GM23248 (cell line): Measurements from ENCODE around the gene C6orf15. TPM values are rescaled to one million over a fixed set of nuclear protein-coding genes. Genes with fewer than 3 reads are reported as not detected.

Experiments
- DNase-seq: peaks from one replicate; pipeline ENCODE4 v3.0.0-alpha.2; 2015
- H2AFZ ChIP-seq: fragments of 200-600 bp; sonication (generic); 2 replicates; pipeline ENCODE4 v1.6.1; 2016; ENCODE audit warnings: antibody characterized with exemption
- H3F3A ChIP-seq: fragments of 200-600 bp; sonication (generic); 2 replicates; pipeline ENCODE4 v1.6.1; 2016; ENCODE audit warnings: mild to moderate bottlenecking, antibody characterized with exemption, mixed run types; ENCODE audit not compliant: insufficient read depth
- H3K27ac ChIP-seq: fragments of 200-600 bp; sonication (generic); 2 replicates; pipeline ENCODE4 v1.5.1; 2016; ENCODE audit warnings: mild to moderate bottlenecking
- H3K27me3 ChIP-seq: fragments of 200-600 bp; sonication (generic); replicated peaks from 2 replicates; pipeline ENCODE4 v1.6.1; 2016; ENCODE audit warnings: mild to moderate bottlenecking; ENCODE audit not compliant: insufficient read depth
- H3K36me3 ChIP-seq: fragments of 200-600 bp; sonication (generic); 2 replicates; pipeline ENCODE4 v1.6.1; 2016; ENCODE audit warnings: low read depth, mild to moderate bottlenecking
- H3K4me1 ChIP-seq: fragments of 200-600 bp; sonication (generic); 2 replicates; pipeline ENCODE4 v1.6.1; 2016; ENCODE audit warnings: mild to moderate bottlenecking; ENCODE audit not compliant: insufficient read depth
- H3K4me2 ChIP-seq: fragments of 200-600 bp; sonication (generic); one replicate; pipeline ENCODE4 v1.6.1; 2016; ENCODE audit warnings: mild to moderate bottlenecking; ENCODE audit not compliant: unreplicated experiment
- H3K4me3 ChIP-seq: fragments of 200-600 bp; sonication (generic); 2 replicates; pipeline ENCODE4 v1.5.1; 2016; ENCODE audit warnings: mild to moderate bottlenecking
- H3K79me2 ChIP-seq: fragments of 200-600 bp; sonication (generic); 2 replicates; pipeline ENCODE4 v1.6.1; 2016; ENCODE audit warnings: mild to moderate bottlenecking; ENCODE audit not compliant: insufficient read depth
- H3K9ac ChIP-seq: fragments of 200-600 bp; sonication (generic); 2 replicates; pipeline ENCODE4 v1.6.1; 2016; ENCODE audit warnings: mild to moderate bottlenecking
- H3K9me2 ChIP-seq: fragments of 200-600 bp; sonication (generic); 2 replicates; pipeline ENCODE4 v1.6.1; 2016; ENCODE audit warnings: mixed run types, mild to moderate bottlenecking, moderate library complexity; ENCODE audit not compliant: insufficient read depth
- H3K9me3 ChIP-seq: fragments of 200-600 bp; sonication (generic); one replicate; pipeline ENCODE4 v1.6.1; 2017; ENCODE audit warnings: low read depth
- H4K20me1 ChIP-seq: fragments of 200-600 bp; sonication (generic); 2 replicates; pipeline ENCODE4 v1.6.0; 2016; ENCODE audit not compliant: insufficient read depth
- EZH2 ChIP-seq: fragments of 200-600 bp; sonication (generic); IDR thresholded peaks from 2 replicates; pipeline ENCODE4 v1.6.1; 2018; ENCODE audit warnings: antibody characterized with exemption, mild to moderate bottlenecking; ENCODE audit not compliant: insufficient read depth, poor library complexity, severe bottlenecking
- EZH2phosphoT487 ChIP-seq: fragments of 200-600 bp; sonication (generic); IDR thresholded peaks from 2 replicates; pipeline ENCODE4 v1.6.1; 2018; ENCODE audit warnings: antibody characterized with exemption, moderate library complexity, mild to moderate bottlenecking, low read depth; ENCODE audit not compliant: insufficient read depth
- WGBS, 2 experiments: methylation state at CpG; one replicate each; pipeline ENCODE4 v1.1.6; 2015 to 2017; ENCODE audit warnings: low lambda C conversion rate in 2 of 2, low coverage in 1 of 2; ENCODE audit errors: missing lambda C conversion rate in 2 of 2; 5-methylcytosine and 5-hydroxymethylcytosine counted together
- in situ Hi-C: fragments of 300-500 bp; cut with MboI; formaldehyde crosslinking; loops from 2 replicates; pipeline ENCODE4 v1.15.0; 2020
- polyA plus RNA-seq: library from polyadenylated mRNA; unstranded; fragments of >200 nt; fragmentation: Nextera tagmentation; extraction: Ambion mirVana; gene quantifications from 2 replicates; pipeline ENCODE4 v1.2.1, GENCODE V29; 2016
- total RNA-seq: library from RNA; depleted of rRNA; stranded (reverse); fragments of >200 nt; shearing (Covaris generic); gene quantifications from 2 replicates; pipeline ENCODE4 v1.2.3, GENCODE V29; 2014

The C6orf15 gene
- total and polyA plus RNA-seq, 2 experiments from 2014 or later = not detected

DNA sequence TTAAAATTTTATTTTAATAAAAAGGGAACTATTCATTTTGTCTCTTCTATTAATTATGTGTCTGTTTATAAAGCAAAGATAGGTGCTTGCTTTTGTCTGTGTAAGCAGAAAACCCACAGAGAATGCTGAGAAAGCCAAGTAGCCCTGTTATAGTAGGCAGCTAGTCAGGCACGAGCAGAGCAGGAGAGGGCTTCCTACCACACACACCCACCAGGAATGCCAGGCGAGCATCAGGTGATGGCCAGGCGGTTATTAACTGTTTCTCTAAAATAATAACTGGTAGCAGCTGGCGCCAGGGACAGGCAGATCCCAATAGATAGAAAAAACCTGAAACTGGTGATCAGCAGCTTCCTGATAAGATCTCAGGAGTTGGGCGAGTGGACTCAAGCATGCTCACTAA, 15.7 kb downstream of the C6orf15 start:
- no peak for DNase-seq
- Histone ChIP-seq H3K79me2 (no peaks in the 10 kb centered on the region), H3K9me3 (no peaks in the 10 kb centered on the region), H3K27me3 (no peaks in the 10 kb centered on the region), H3K9ac (no peak overlapping the region), H3F3A (no peaks in the 10 kb centered on the region), H4K20me1 (no peaks in the 10 kb centered on the region), H3K27ac (no peak overlapping the region), H3K4me2 (no peak overlapping the region), H3K36me3 (no peaks in the 10 kb centered on the region), H2AFZ (no peak overlapping the region), H3K4me3 (no peak overlapping the region), H3K9me2 (no peaks in the 10 kb centered on the region), H3K4me1 (peaks cover 4% of the 10 kb centered on the region; the same call in 1 of the 2 replicates)
- in situ Hi-C loops = loop anchor here (25.0 kb wide), 1 partner anchor 359 kb away; the partner anchor contains the start of genes FLOT1 and IER3
- TF ChIP-seq EZH2phosphoT487 (no peak), EZH2 (no peak)
- 72 to 81% methylated on average over 5 of the region's 5 CpGs for WGBS, 2 experiments

DNA sequence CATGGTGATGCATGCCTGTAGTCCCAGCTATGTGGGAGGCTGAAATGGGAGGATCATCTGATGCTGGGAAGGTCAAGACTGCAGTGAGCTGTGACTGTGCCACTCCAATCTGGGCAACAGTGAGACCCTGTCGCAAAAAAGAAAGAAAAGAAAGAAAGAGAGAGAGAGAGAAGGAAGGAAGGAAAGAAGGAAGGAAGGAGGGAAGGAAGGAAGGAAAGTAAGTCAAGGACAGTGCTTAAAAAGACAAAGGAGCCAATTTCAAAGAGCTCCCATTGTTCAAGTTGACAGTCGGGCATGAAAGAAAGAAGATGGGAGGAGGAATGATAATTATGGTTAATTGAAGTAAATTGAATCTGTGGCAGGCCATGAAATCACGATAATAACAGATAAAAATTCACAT, 16.2 kb downstream of the C6orf15 start:
- Histone ChIP-seq H3F3A (no peaks in the 10 kb centered on the region), H3K9me3 (no peaks in the 10 kb centered on the region), H3K9ac (no peak overlapping the region), H3K9me2 (no peaks in the 10 kb centered on the region), H2AFZ (no peak overlapping the region), H3K4me2 (no peak overlapping the region), H4K20me1 (no peaks in the 10 kb centered on the region), H3K79me2 (no peaks in the 10 kb centered on the region), H3K36me3 (no peaks in the 10 kb centered on the region), H3K4me3 (no peak overlapping the region), H3K27ac (no peak overlapping the region), H3K27me3 (no peaks in the 10 kb centered on the region), H3K4me1 (peaks cover 4% of the 10 kb centered on the region; the same call in 1 of the 2 replicates)
- WGBS, 2 experiments = 86 to 87% methylated on average over 3 of the region's 3 CpGs
- TF ChIP-seq EZH2 (no peak), EZH2phosphoT487 (no peak)
- in situ Hi-C loops = loop anchor here (25.0 kb wide), 1 partner anchor 359 kb away; the partner anchor contains the start of genes FLOT1 and IER3
- DNase-seq = no peak

DNA sequence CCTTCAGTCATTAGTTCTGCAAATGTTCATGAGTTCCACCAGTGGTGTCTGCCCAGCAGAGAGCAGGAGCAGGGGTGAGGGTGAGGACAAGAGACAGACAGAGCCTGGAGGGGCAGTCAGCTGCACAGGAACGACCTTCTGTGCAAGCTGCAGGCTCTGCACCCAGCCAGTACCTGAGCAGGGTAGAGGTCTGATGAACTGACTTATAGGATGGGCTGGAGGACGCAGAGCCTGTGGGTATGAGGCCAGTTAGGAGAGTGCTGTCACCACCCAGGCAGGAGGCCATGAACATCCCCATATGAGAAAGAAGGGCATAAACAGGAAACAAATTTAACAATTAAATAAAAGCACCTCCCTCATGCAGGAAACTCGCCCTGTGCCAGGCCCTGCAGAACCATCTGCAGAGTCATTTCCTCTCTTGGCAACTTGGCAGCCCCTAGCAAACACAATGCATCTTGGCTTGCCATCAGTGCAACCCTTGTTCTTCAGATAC, 17.9 kb downstream of the C6orf15 start:
- Histone ChIP-seq H3K36me3 (no peaks in the 10 kb centered on the region), H3K9ac (no peak overlapping the region), H4K20me1 (no peaks in the 10 kb centered on the region), H3K9me3 (no peaks in the 10 kb centered on the region), H3F3A (no peaks in the 10 kb centered on the region), H3K4me2 (no peak overlapping the region), H2AFZ (no peak overlapping the region), H3K27me3 (no peaks in the 10 kb centered on the region), H3K4me3 (no peak overlapping the region), H3K4me1 (peaks cover 4% of the 10 kb centered on the region; the same call in 1 of the 2 replicates), H3K27ac (no peak overlapping the region), H3K9me2 (no peaks in the 10 kb centered on the region), H3K79me2 (no peaks in the 10 kb centered on the region)
- DNase-seq = peak; percentile 51
- no peak for TF ChIP-seq EZH2phosphoT487
- TF ChIP-seq EZH2 = no peak
- WGBS, 2 experiments = 51 to 53% methylated on average over 3 of the region's 3 CpGs
- in situ Hi-C loops = loop anchor here (25.0 kb wide), 1 partner anchor 357 kb away; the partner anchor contains the start of genes FLOT1 and IER3

DNA sequence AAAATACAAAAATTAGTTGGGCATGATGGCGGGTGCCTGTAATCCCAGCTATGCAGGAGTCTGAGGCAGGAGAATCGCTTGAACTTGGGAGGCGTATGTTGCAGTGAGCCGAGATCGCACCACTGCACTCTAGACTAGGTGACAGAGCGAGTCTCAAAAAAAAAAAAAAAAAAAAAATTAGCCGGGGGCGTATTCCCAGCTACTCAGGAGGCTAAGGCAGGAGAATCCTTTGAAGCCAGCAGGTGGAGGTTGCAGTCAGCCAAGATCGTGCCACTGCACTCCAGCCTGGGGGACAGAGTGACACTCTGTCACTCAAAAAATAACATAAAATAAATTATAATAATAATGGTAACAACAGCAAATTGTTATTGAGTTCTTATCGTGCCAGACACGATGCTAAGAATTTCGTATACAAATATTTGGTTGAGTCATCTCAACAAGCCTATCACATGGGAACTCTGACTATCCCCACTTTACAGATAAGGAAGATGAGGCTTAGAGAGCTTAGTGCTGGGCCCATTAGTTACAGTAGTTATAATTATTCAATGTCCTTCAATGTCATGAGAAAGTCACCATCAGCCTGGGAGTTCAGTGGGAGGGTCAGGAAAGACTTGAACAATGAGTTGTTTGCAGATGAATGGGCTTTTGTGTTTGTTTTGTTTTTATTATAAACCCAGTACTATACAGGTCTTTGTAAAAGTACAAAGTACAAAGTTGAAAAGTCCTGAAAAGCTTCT, 19.4 kb downstream of the C6orf15 start:
- H3K4me1 ChIP-seq = peaks cover 4% of the 10 kb centered on the region; the same call in 1 of the 2 replicates
- no peaks in the 10 kb centered on the region for H3K36me3 ChIP-seq
- no peak for DNase-seq
- H3K9me2 ChIP-seq = no peaks in the 10 kb centered on the region
- H3K4me2 ChIP-seq = no peak overlapping the region
- no peak overlapping the region for H3K9ac ChIP-seq
- WGBS, 2 experiments = 85 to 86% methylated on average over 12 of the region's 12 CpGs
- H3K79me2 ChIP-seq = no peaks in the 10 kb centered on the region
- in situ Hi-C loops = loop anchor here (25.0 kb wide), 1 partner anchor 356 kb away; the partner anchor contains the start of genes FLOT1 and IER3
- H2AFZ ChIP-seq = no peak overlapping the region
- no peaks in the 10 kb centered on the region for H3K9me3 ChIP-seq
- H3K27me3 ChIP-seq = no peaks in the 10 kb centered on the region
- H4K20me1 ChIP-seq = no peaks in the 10 kb centered on the region
- no peak for TF ChIP-seq EZH2
- no peak for TF ChIP-seq EZH2phosphoT487
- H3K27ac ChIP-seq = no peak overlapping the region
- no peak overlapping the region for H3K4me3 ChIP-seq
- no peaks in the 10 kb centered on the region for H3F3A ChIP-seq
